Activated T-helper 2 cell treated with anti-CD3 and anti-CD28 coated beads, Interferon-gamma antibody, Interleukin-2, Interleukin-4, amounts not matched to agents 10 μg/mL and 5 μg/mL and 100 μg/mL, durations not matched to agents 14 hours and 24 hours and 36 hours (primary cell): ENCODE measurements around the gene ECE2. TPM values are rescaled to one million over a fixed set of nuclear protein-coding genes. Genes with fewer than 3 reads are reported as not detected.

Experiments used
- DNase-seq: peaks from one replicate; pipeline ENCODE4 v3.0.0; 2021; ENCODE audit warnings: low spot score
- H3K27ac Mint-ChIP-seq: one replicate; pipeline ENCODE4 v1.8.0; 2021; ENCODE audit warnings: mixed read lengths
- H3K27me3 Mint-ChIP-seq: one replicate; pipeline ENCODE4 v1.8.0; 2021; ENCODE audit warnings: low read depth, mixed read lengths
- H3K36me3 Mint-ChIP-seq: one replicate; pipeline ENCODE4 v1.8.0; 2021; ENCODE audit warnings: low read depth, mixed read lengths
- H3K4me1 Mint-ChIP-seq: one replicate; pipeline ENCODE4 v1.8.0; 2021; ENCODE audit warnings: low read depth, mixed read lengths
- H3K4me3 Mint-ChIP-seq: one replicate; pipeline ENCODE4 v1.8.0; 2021; ENCODE audit warnings: low read depth, mild to moderate bottlenecking, moderate library complexity, mixed read lengths
- H3K9me3 Mint-ChIP-seq: one replicate; pipeline ENCODE4 v1.8.0; 2021; ENCODE audit warnings: mixed read lengths
- intact Hi-C: fragments of 100-400 bp; cut with micrococcal nuclease; formaldehyde crosslinking; loops from one replicate; pipeline ENCODE4 v1.15.1; 2023
- total RNA-seq: library from RNA; stranded (reverse); gene quantifications from 2 replicates; pipeline ENCODE4 v1.2.3, GENCODE V29; 2022

Gene ECE2
- total RNA-seq, 1 donor from 2014 or later: not detected

DNA sequence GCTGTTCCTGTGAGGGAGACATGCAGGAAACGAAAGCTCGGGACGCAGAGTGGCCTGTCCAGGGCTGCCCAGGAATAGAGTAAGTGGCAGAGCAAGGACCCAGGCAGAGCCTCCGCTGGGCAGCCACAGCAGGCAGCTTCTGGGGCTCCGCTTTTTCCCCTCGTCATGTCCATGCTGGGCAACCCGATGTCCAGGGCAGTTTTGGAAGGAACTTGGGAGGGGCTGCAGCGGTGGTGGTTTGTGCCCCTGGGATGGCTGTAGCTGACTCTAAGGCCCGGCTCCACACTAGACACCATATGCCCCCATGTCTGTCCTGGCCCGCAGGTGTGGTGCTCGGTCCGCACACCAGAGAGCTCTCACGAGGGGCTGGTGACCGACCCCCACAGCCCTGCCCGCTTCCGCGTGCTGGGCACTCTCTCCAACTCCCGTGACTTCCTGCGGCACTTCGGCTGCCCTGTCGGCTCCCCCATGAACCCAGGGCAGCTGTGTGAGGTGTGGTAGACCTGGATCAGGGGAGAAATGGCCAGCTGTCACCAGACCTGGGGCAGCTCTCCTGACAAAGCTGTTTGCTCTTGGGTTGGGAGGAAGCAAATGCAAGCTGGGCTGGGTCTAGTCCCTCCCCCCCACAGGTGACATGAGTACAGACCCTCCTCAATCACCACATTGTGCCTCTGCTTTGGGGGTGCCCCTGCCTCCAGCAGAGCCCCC is 16.1 kb downstream of the ECE2 start:
- intact Hi-C loops: no loop called here
- no peak for DNase-seq

DNA sequence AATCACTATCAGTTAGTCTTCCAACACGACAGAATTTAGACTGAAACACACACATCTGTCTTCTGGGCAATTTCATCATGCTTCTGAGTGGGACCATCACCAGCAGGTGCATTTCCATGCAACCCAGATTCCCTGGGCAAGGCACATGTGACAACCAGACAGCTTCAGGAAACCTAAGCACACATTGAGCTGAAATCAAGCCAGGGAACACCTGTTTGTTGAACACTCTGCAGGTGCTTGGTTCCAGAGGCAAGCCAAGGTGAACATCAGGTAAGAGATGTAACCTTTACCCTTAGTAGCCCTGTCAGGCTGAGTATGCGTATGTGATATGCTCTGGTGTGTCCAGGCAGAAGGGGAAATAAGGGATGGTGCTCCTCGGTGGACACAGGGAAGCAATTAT is 19.9 kb downstream of the ECE2 start:
- no peaks in the 10 kb centered on the region for H3K9me3 Mint-ChIP-seq
- no peak overlapping the region for H3K4me3 Mint-ChIP-seq
- intact Hi-C loops: no loop called here

More for the DNA sequence above, 16.1 kb downstream of the ECE2 start:
- Mint-ChIP-seq H3K4me1 (no peaks in the 10 kb centered on the region), H3K27ac (no peak overlapping the region), H3K36me3 (no peaks in the 10 kb centered on the region), H3K4me3 (no peak overlapping the region), H3K27me3 (peaks cover 5% of the 10 kb centered on the region), H3K9me3 (no peaks in the 10 kb centered on the region)

DNA sequence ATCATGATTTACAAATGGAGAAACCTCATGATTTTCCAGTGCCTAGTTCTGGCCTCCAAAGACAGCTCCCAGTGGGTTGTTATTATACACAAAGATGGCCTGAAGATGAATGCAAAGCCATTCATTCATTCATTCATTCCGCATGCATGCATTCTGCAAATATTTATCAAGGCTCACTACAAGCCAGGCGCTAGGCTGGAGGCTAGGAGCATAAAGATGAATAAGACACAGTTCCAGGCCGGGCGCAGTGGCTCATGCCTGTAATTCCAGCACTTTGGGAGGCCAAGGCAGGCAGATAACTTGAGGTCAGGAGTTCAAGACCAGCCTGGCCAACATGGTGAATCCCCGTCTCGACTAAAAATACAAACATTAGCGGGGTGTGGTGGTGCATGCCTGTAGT is 20.8 kb downstream of the ECE2 start:
- no peak for DNase-seq
- intact Hi-C loops: no loop called here
- Mint-ChIP-seq H3K27ac (no peak overlapping the region), H3K9me3 (no peaks in the 10 kb centered on the region), H3K27me3 (peaks cover 2% of the 10 kb centered on the region), H3K36me3 (peaks cover 18% of the 10 kb centered on the region), H3K4me1 (peaks cover 16% of the 10 kb centered on the region), H3K4me3 (no peak overlapping the region)

More for the DNA sequence above, 19.9 kb downstream of the ECE2 start:
- no peak for DNase-seq
- Mint-ChIP-seq H3K36me3 (peaks cover 13% of the 10 kb centered on the region), H3K27me3 (peaks cover 2% of the 10 kb centered on the region), H3K4me1 (peaks cover 13% of the 10 kb centered on the region), H3K27ac (no peak overlapping the region)

DNA sequence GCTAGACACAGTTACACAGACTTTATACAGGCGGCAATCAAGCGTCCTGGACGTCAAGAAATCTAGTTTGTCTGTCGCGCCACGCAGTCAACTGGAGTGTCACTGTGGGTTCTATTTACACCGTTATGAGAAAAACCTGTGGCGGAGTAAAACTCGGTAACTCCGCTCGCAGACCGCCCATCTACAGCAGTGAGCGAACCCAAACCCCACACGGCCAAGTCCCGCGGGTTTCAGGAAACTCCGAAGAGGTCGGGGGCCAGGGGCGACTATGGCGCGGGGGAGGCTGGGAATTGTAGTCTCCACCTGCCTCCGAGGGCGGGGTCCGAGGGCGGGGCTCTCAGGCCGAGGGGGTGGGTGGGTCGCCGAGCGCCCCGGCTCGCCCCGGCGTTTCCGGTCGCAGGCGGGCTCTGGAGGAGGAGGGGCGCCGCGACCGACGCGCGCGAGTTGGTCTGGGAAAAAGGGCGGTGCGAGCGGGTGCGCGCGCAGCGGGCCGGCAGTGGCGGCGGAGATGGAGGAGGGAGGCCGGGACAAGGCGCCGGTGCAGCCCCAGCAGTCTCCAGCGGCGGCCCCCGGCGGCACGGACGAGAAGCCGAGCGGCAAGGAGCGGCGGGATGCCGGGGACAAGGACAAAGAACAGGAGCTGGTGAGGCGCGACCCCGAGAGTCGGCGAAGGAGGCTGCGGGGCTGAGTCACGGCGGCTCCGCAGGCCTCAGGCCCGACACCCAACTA is 23.1 kb downstream of the ECE2 start, which contains the start of gene PSMD2:
Gene PSMD2, plus strand, starts transcription at position 483 of the 729 bp plus-strand sequence. Its CDS starts 26 bp downstream, at position 509.
- intact Hi-C loops: loop anchor here (1.0 to 2.0 kb wide), 6 partner anchors 15 to 144 kb away; partner anchors contain the start of genes ABCF3, AP2M1, DVL3 and EEF1AKMT4
- Mint-ChIP-seq H3K27ac (peak within 1 kb of the TSS; percentile 58), H3K36me3 (peaks cover 40% of the 10 kb centered on the region), H3K27me3 (peaks cover 2% of the 10 kb centered on the region), H3K4me1 (peaks cover 17% of the 10 kb centered on the region), H3K9me3 (no peaks in the 10 kb centered on the region), H3K4me3 (peak within 1 kb of the TSS; percentile 92)
- DNase-seq: peak; percentile 94

DNA sequence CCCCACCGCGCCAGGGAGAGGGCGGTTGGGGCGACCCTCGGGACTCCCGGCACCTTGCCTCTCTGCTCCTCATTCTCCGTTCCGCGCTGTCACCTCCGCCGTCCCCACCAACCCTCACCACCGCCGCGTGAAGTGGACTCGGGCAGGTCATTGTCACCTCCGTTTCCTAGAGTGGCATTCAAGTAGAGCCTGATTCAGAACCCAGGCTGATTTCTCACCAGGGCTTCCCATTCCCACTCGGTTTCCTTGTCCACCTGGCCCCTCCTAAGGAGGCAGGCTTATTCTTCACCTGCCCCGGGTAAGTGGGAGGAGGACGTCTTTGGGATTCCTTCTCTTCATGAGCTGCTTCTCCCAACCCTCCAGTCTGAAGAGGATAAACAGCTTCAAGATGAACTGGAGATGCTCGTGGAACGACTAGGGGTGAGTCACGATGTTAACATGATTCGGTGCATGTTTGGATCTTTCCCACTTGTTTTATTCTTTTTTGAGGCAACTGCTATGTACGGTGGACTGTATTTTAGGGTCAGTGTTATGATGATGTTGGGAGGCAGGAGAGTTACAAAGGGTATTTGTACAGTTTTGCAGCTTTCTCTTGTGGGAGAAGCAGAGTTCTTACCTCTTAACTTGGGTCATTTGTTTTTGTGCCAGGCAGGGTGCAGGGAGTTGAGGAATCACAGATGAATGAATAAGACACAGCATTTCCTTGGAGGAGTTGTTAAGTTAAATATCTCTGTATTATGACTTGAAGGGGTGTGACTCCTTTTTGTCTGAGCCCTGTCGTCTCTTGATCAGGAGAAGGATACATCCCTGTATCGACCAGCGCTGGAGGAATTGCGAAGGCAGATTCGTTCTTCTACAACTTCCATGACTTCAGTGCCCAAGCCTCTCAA is 23.9 kb downstream of the ECE2 start:
- no peaks in the 10 kb centered on the region for H3K9me3 Mint-ChIP-seq
- peaks cover 47% of the 10 kb centered on the region for H3K36me3 Mint-ChIP-seq
- peaks cover 17% of the 10 kb centered on the region for H3K4me1 Mint-ChIP-seq

DNA sequence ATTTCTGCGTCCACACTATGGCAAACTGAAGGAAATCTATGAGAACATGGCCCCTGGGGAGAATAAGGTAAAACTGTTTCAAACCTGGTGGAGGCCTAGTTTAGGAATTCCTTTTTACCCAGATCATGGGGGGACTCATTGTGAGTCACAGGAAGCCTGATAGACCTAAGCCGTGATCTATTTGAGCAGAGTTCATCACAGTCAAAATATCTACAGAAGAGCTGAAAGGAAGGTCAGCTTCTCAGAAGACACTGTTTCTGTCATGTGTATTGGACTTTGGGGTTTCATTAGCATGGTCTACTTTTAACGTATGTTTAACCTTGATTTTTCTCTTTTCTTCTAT is 24.5 kb downstream of the ECE2 start:
- intact Hi-C loops: no loop called here
- Mint-ChIP-seq H3K4me1 (peaks cover 17% of the 10 kb centered on the region), H3K27ac (no peak overlapping the region), H3K27me3 (peaks cover 2% of the 10 kb centered on the region), H3K9me3 (no peaks in the 10 kb centered on the region), H3K36me3 (peaks cover 52% of the 10 kb centered on the region), H3K4me3 (peak overlapping the region; percentile 92)
- no peak for DNase-seq

More for the DNA sequence above, 23.9 kb downstream of the ECE2 start:
- intact Hi-C loops: loop anchor here (1.0 to 2.0 kb wide), 6 partner anchors 15 to 144 kb away; partner anchors contain the start of genes ABCF3, AP2M1, DVL3 and EEF1AKMT4
- peak overlapping the region; percentile 92 for H3K4me3 Mint-ChIP-seq
- no peak for DNase-seq
- H3K27me3 Mint-ChIP-seq: peaks cover 2% of the 10 kb centered on the region
- peak overlapping the region; percentile 48 for H3K27ac Mint-ChIP-seq

DNA sequence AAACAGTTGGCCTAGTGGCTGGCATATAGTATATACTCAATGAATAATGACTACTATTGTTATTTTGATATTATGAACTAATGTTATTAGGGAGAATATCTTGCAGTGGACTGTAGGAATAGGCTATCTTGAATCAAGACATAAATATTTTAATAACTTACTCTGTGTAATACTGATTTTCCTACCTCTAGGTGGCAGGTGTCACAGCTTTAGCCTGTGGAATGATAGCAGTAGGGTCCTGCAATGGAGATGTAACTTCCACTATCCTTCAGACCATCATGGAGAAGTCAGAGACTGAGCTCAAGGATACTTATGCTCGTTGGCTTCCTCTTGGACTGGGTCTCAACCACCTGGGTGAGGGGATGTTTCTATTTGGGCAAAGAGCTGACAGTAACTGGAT is 29.8 kb downstream of the ECE2 start:
- H3K9me3 Mint-ChIP-seq: no peaks in the 10 kb centered on the region
- no peak overlapping the region for H3K4me3 Mint-ChIP-seq
- intact Hi-C loops: no loop called here
- no peak overlapping the region for H3K27ac Mint-ChIP-seq
- H3K4me1 Mint-ChIP-seq: peaks cover 6% of the 10 kb centered on the region
- no peaks in the 10 kb centered on the region for H3K27me3 Mint-ChIP-seq
- no peak for DNase-seq
- peaks cover 82% of the 10 kb centered on the region for H3K36me3 Mint-ChIP-seq

DNA sequence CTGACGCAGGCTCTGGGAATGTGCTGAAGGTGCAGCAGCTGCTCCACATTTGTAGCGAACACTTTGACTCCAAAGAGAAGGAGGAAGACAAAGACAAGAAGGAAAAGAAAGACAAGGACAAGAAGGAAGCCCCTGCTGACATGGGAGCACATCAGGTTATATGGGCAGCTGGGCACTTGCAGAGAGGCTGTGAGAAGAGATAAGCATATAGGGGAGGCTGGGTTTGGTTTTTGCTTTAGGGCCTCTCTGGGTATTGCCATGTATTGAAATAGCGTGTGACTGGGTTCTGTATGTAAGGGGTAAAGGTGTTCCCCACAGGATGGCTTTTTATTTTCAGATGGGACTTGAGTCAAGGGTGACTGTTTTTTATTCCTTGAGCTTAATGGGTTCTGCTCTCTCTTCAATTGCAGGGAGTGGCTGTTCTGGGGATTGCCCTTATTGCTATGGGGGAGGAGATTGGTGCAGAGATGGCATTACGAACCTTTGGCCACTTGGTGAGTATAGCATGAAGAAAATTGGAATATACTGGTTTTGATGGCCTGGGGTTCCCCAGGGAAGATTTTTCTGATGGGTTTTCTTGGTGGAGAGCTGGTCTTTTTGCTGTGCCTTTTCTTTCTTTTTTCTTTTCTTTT is 30.6 kb downstream of the ECE2 start:
- Mint-ChIP-seq H3K27ac (no peak overlapping the region), H3K36me3 (peaks cover 76% of the 10 kb centered on the region), H3K27me3 (no peaks in the 10 kb centered on the region), H3K4me1 (peaks cover 2% of the 10 kb centered on the region), H3K4me3 (no peak overlapping the region), H3K9me3 (no peaks in the 10 kb centered on the region)
- intact Hi-C loops: no loop called here
- no peak for DNase-seq

DNA sequence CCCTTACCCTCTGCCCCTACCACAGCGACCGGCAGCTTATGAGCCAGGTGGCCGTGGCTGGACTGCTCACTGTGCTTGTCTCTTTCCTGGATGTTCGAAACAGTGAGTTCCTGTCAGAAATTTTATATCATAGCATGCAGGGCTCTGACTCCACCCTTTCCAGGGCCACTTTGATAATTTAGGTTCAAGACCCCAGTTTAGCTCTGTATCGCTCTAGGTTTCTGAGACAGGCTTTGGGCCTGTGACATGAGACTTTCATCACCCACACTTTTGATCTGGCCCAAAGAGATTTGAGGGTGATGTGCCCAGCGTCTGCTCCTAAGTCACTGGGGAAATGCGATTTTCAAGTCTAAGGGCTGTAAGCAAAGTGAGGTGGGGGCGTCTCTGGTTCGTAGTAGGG is 32.1 kb downstream of the ECE2 start:
- Mint-ChIP-seq H3K36me3 (peaks cover 62% of the 10 kb centered on the region), H3K27ac (no peak overlapping the region), H3K4me1 (no peaks in the 10 kb centered on the region)

DNA sequence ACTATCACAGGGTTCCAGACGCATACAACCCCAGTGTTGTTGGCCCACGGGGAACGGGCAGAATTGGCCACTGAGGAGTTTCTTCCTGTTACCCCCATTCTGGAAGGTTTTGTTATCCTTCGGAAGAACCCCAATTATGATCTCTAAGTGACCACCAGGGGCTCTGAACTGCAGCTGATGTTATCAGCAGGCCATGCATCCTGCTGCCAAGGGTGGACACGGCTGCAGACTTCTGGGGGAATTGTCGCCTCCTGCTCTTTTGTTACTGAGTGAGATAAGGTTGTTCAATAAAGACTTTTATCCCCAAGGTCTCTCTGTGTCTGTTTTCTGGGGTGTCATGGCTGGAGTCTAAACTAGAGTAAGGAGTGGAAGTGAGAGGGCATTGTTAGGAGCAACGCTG is 32.9 kb downstream of the ECE2 start:
- no peaks in the 10 kb centered on the region for H3K9me3 Mint-ChIP-seq
- intact Hi-C loops: no loop called here
- no peak overlapping the region for H3K27ac Mint-ChIP-seq
- no peaks in the 10 kb centered on the region for H3K27me3 Mint-ChIP-seq
- H3K36me3 Mint-ChIP-seq: peaks cover 54% of the 10 kb centered on the region
- no peaks in the 10 kb centered on the region for H3K4me1 Mint-ChIP-seq
- no peak for DNase-seq
- no peak overlapping the region for H3K4me3 Mint-ChIP-seq

More for the DNA sequence above, 32.1 kb downstream of the ECE2 start:
- Mint-ChIP-seq H3K9me3 (no peaks in the 10 kb centered on the region), H3K27me3 (no peaks in the 10 kb centered on the region), H3K4me3 (no peak overlapping the region)
- DNase-seq: no peak
- intact Hi-C loops: no loop called here

DNA sequence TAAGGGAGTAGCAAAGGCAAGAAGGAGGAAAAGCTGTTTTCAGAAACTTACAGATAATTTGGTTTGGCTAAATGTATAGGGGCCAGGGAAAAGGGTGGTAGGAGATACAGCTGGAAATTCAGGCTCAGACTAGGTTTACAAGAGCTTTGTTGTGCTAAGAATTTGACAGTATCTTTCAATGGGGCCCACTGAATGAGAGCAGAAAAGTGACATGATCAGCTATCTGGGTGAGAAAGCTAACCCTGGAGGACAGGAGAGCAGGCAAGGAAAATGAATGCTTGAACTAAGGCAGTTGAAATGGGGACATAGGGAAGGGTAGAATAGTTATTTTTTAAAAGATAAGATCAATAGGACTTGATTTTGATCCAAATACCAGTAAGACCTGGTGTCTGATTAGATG is 35.8 kb downstream of the ECE2 start:
- Mint-ChIP-seq H3K36me3 (peaks cover 43% of the 10 kb centered on the region), H3K4me3 (no peak overlapping the region), H3K27me3 (no peaks in the 10 kb centered on the region), H3K4me1 (peaks cover 6% of the 10 kb centered on the region), H3K27ac (peak overlapping the region; percentile 17), H3K9me3 (no peaks in the 10 kb centered on the region)
- intact Hi-C loops: no loop called here
- DNase-seq: no peak

DNA sequence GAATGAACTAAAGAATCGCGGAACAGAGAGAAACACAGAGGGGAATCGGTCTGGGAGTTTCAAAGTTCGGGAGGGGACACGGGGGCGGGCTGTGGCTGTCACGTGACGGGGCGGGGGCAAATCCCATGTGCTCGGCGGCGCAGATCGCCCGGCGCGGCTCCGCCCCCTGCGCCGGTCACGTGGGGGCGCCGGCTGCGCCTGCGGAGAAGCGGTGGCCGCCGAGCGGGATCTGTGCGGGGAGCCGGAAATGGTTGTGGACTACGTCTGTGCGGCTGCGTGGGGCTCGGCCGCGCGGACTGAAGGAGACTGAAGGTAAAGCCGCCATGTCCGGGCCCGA is 38.5 kb downstream of the ECE2 start, which contains the start of gene EIF4G1:
Gene EIF4G1, plus strand, starts transcription at position 244 of the 337 bp plus-strand sequence. CDS start 1,191 bp downstream, outside the sequence.
- Mint-ChIP-seq H3K9me3 (no peaks in the 10 kb centered on the region), H3K27me3 (no peaks in the 10 kb centered on the region), H3K36me3 (peaks cover 40% of the 10 kb centered on the region), H3K27ac (peak within 1 kb of the TSS; percentile 86), H3K4me1 (peaks cover 22% of the 10 kb centered on the region), H3K4me3 (peak within 1 kb of the TSS; percentile 87)
- peak; percentile 91 for DNase-seq
- intact Hi-C loops: loop anchor here (1.0 to 2.0 kb wide), 4 partner anchors 15 to 65 kb away; partner anchors contain the start of genes EEF1AKMT4 and PSMD2
